ENCODE results near the gene PROCA1.
"Not testable (repeated sequence)": the region's sequence is repeated elsewhere in the genome, so short reads cannot be mapped to it uniquely, and the experiment has no call there.

The PROCA1 gene

DNA sequence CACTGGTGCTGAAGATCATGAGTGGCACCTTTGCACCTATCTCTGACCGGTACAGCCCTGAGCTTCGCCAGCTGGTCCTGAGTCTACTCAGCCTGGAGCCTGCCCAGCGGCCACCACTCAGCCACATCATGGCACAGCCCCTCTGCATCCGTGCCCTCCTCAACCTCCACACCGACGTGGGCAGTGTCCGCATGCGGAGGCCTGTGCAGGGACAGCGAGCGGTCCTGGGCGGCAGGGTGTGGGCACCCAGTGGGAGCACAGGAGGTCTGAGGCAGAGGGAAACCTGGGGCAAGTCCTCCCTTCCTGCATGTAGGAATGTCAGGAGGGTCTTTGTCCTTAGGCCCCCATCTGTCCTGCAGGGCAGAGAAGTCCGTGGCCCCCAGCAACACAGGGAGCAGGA, 25.6 kb upstream of the PROCA1 start:
- no peak for DNase-seq (ENCODE audit: low spot score)
- TF ChIP-seq, protein P1, sequence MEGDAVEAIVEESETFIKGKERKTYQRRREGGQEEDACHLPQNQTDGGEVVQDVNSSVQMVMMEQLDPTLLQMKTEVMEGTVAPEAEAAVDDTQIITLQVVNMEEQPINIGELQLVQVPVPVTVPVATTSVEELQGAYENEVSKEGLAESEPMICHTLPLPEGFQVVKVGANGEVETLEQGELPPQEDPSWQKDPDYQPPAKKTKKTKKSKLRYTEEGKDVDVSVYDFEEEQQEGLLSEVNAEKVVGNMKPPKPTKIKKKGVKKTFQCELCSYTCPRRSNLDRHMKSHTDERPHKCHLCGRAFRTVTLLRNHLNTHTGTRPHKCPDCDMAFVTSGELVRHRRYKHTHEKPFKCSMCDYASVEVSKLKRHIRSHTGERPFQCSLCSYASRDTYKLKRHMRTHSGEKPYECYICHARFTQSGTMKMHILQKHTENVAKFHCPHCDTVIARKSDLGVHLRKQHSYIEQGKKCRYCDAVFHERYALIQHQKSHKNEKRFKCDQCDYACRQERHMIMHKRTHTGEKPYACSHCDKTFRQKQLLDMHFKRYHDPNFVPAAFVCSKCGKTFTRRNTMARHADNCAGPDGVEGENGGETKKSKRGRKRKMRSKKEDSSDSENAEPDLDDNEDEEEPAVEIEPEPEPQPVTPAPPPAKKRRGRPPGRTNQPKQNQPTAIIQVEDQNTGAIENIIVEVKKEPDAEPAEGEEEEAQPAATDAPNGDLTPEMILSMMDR (IDR thresholded peaks at IDR 0.05; ENCODE audit: extremely low read depth, insufficient read depth, missing control alignments), result no peak
- in situ Hi-C loops (cut with MboI; ENCODE audit: low pct_unique_long_range_greater_than_20kb, low sequenced_read_pairs, unreplicated experiment), result no loop called here

DNA sequence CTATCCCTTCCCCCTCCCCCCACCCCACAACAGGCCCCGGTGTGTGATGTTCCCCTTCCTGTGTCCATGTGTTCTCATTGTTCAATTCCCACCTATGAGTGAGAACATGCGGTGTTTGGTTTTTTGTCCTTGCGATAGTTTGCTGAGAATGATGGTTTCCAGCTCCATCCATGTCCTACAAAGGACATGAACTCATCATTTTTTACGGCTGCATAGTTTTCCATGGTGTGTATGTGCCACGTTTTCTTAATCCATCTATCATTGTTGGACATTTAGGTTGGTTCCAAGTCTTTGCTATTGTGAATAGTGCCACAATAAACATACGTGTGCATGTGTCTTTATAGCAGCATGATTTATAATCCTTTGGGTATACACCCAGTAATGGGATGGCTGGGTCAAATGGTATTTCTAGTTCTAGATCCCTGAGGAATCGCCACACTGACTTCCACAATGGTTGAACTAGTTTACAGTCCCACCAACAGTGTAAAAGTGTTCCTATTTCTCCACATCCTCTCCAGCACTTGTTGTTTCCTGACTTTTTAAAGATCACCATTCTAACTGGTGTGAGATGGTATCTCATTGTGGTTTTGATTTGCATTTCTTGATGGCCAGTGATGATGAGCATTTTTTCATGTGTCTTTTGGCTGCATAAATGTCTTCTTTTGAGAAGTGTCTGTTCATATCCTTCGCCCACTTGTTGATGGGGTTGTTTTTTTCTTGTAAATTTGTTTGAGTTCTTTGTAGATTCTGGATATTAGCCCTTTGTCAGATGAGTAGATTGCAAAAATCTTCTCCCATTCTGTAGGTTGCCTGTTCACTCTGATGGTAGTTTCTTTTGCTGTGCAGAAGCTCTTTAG, 24.5 kb upstream of the PROCA1 start:
- in situ Hi-C loops (cut with MboI; ENCODE audit: low pct_unique_long_range_greater_than_20kb, low sequenced_read_pairs, unreplicated experiment), result not testable (repeated sequence)

DNA sequence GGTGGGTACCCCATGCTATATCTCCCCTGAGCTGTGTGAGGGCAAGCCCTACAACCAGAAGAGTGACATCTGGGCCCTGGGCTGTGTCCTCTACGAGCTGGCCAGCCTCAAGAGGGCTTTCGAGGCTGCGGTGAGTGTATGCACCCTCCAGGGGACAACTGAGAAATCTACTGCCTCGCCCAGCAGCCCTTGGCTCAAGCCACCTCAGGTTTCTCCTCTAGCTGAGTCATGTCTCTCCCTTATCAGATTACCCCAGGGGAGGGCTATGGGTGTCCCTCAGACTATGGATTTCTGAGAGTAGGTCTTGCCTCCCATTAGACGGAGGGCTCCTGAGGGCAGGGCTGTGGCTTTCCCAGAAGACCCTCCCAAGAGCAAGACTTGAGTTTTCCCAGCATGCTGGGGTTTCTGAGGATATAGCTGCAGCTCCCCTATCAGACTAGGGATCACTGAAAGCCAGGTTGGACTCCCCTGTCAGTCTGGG, 23.6 kb upstream of the PROCA1 start:
- DNase-seq (ENCODE audit: low spot score), result no peak
- TF ChIP-seq, protein P1 (IDR thresholded peaks at IDR 0.05; ENCODE audit: extremely low read depth, insufficient read depth, missing control alignments), result no peak
- in situ Hi-C loops (cut with MboI; ENCODE audit: low pct_unique_long_range_greater_than_20kb, low sequenced_read_pairs, unreplicated experiment), result no loop called here

More for the DNA sequence above, 24.5 kb upstream of the PROCA1 start:
- not testable (repeated sequence) for DNase-seq (ENCODE audit: low spot score)

DNA sequence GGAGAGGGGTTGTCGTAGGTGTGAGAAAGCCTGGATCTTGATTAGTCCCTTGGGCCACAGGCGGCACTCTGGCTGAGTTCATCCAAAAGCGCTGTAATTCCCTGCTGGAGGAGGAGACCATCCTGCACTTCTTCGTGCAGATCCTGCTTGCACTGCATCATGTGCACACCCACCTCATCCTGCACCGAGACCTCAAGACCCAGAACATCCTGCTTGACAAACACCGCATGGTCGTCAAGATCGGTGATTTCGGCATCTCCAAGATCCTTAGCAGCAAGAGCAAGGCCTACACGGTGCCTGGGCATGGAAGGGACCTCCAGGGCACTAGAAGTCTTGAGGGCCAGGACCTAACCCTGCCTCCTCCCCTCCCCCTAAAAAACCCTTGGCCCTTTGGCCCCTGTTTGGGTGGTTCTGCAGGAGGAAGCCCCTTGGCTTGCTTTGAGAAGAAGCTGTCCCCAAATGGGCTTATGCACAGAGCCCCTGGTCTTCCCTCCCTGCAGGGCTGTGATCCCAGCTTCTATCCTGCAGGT, 23.1 kb upstream of the PROCA1 start:
- DNase-seq (ENCODE audit: low spot score), result no peak
- TF ChIP-seq, protein P1 (IDR thresholded peaks at IDR 0.05; ENCODE audit: extremely low read depth, insufficient read depth, missing control alignments), result no peak
- in situ Hi-C loops (cut with MboI; ENCODE audit: low pct_unique_long_range_greater_than_20kb, low sequenced_read_pairs, unreplicated experiment), result no loop called here

DNA sequence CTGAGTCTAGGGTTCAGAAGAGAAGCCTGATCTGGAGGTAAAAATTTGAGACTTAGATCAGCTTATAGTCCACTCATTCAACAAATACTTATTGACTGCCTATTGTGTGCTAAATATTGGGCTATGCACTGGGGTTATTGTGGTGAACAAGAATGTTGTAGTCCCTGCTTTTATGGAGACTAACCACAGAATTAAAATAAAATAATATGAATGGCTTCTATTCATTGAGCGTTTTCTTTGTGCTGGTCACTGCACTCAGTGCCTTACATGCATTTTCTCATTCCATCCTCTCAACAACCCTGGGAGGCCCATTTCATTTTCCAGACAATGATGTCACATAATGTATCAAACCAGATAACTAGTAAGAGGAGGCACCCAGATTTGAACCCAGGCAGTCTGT, 21.7 kb upstream of the PROCA1 start:
- TF ChIP-seq, protein P1 (IDR thresholded peaks at IDR 0.05; ENCODE audit: extremely low read depth, insufficient read depth, missing control alignments), result no peak
- no peak for DNase-seq (ENCODE audit: low spot score)
- in situ Hi-C loops (cut with MboI; ENCODE audit: low pct_unique_long_range_greater_than_20kb, low sequenced_read_pairs, unreplicated experiment), result no loop called here

DNA sequence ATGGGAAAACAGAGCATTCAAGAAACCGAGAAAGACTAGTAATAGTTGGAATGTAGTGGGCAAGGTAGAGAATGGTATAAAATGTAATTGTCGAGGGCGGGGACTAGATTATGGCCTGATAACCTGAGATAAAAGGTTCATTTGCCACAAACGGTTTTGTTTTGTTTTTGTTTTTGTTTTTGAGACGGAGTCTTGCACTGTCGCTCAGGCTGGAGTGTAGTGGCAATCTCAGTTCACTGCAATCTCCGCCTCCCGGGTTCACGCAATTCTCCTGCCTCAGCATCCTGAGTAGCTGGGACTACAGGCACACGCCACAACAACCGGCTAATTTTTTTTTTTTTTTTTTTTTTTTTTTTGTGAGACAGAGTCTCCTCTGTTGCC, 18.3 kb upstream of the PROCA1 start:
- DNase-seq (ENCODE audit: low spot score), result no peak
- TF ChIP-seq, protein P1 (IDR thresholded peaks at IDR 0.05; ENCODE audit: extremely low read depth, insufficient read depth, missing control alignments), result no peak
- in situ Hi-C loops (cut with MboI; ENCODE audit: low pct_unique_long_range_greater_than_20kb, low sequenced_read_pairs, unreplicated experiment), result no loop called here
